Upper lobe of right lung (tissue), 1 donor: ENCODE measurements around the gene PCYT1A. TPM values are rescaled to one million over a fixed set of nuclear protein-coding genes. Genes with fewer than 3 reads are reported as not detected.

Experiments used
- ATAC-seq: fragments of 200-7000 bp; cut with Tn5 transposase; one replicate; pipeline ENCODE4 v1.9.1; 2020; ENCODE audit warnings: mild to moderate bottlenecking, moderate library complexity
- DNase-seq: peaks from one replicate; pipeline ENCODE4 v3.0.0-alpha.2; 2020
- H3K27ac ChIP-seq: fragments of 200-600 bp; one replicate; pipeline ENCODE4 v1.8.0; 2022
- H3K27me3 ChIP-seq: fragments of 200-600 bp; one replicate; pipeline ENCODE4 v1.8.0; 2022; ENCODE audit warnings: mild to moderate bottlenecking
- H3K36me3 ChIP-seq: fragments of 200-600 bp; one replicate; pipeline ENCODE4 v1.8.0; 2022
- H3K4me1 ChIP-seq: fragments of 200-600 bp; one replicate; pipeline ENCODE4 v1.8.0; 2022
- H3K4me3 ChIP-seq: fragments of 200-600 bp; one replicate; pipeline ENCODE4 v1.8.0; 2022; ENCODE audit warnings: mild to moderate bottlenecking
- H3K9me3 ChIP-seq: fragments of 200-600 bp; one replicate; pipeline ENCODE4 v1.8.0; 2022
- CTCF ChIP-seq: fragments of 200-600 bp; IDR thresholded peaks from one replicate; pipeline ENCODE4 v1.8.0; 2022; ENCODE audit warnings: antibody characterized with exemption
- intact Hi-C: fragments of 100-400 bp; cut with DNase I; formaldehyde crosslinking; loops from one replicate; pipeline ENCODE4 v1.11.0; 2022
- total RNA-seq: library from RNA; stranded (reverse); fragmentation: NEBNext Ultra II Directional; extraction: Animal tissue kit (Norgen Biotek cat#: 25700); gene quantifications from one replicate; pipeline ENCODE4 v1.2.1, GENCODE V29; 2021
- donor health status: DM: no; HTN: yes; CAD: no; lungs with severe emphysema.

Gene PCYT1A
- total RNA-seq, 1 donor from 2014 or later = 58.4 TPM

DNA sequence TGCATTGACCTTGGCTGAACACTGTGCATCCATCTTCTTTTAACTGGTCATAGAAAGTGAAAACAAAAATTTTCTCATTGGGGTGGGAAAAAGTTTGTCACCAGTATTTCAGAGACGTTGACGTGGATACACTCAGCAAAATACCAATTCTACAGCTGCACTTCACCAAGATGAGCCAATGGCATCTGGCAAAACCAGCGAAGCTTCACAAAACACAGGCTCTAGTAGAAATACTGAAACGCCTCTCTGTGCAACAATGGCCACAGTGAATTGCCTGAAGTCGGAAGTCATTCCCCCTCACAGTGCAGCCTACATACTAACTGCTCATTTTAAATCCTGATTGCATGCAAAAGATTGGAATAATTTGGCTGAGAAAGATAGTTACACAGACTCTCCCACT, 17.0 kb downstream of the PCYT1A start:
- no peak for DNase-seq
- Histone ChIP-seq H3K4me3 (no peak overlapping the region), H3K4me1 (peaks cover 5% of the 10 kb centered on the region), H3K27ac (no peak overlapping the region), H3K36me3 (peaks cover 58% of the 10 kb centered on the region), H3K27me3 (no peaks in the 10 kb centered on the region), H3K9me3 (no peaks in the 10 kb centered on the region)
- intact Hi-C loops = no loop called here
- no peak for TF ChIP-seq CTCF
- no peak for ATAC-seq

DNA sequence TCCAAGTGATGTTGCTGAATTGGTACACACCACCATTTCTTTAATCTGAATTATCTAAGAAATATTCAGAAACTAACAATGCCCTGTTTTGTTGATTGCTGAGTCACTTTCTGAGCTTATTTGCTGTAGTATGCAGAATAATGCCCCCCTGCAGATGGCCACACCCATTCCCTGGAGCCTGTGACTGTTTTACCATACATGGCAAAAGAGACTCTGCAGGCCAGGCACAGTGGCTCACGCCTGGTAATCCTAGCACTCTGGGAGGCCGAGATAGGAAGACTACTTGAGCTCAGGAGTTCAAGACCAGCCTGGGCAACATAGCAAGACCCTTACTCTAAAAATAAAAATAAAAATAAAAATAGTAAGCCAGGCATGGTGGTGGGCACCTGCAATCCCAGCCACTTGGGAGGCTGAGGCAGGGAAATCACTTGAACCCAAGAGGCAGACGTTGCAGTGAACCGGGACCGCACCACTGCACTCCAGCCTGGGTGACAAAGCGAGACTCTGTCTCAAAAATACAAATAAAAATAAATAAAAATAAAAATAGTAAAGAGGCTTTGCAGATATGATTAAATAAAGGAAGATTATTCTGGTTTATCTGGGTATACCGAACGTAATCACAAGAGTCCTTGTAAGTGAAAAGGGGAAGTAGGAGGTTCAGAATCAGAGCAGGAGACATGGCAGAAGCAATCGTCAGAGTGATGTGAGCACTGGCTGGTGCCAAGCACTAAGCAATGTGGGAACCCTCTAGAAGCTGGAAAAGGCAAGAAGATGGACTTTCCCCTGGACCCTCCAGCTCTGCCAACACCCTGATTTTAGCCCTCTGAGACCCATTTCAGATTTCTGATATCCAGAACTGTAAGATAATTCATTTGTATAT, 19.0 kb downstream of the PCYT1A start:
- ATAC-seq (peak; percentile 58), DNase-seq (no peak)
- peaks cover 77% of the 10 kb centered on the region for H3K36me3 ChIP-seq
- no peaks in the 10 kb centered on the region for H3K9me3 ChIP-seq
- H3K4me3 ChIP-seq = no peak overlapping the region
- H3K4me1 ChIP-seq = no peaks in the 10 kb centered on the region
- no peak for TF ChIP-seq CTCF
- no peaks in the 10 kb centered on the region for H3K27me3 ChIP-seq
- intact Hi-C loops = no loop called here
- no peak overlapping the region for H3K27ac ChIP-seq

- Histone ChIP-seq H3K27ac (no peak overlapping the region), H3K27me3 (no peaks in the 10 kb centered on the region), H3K36me3 (peaks cover 66% of the 10 kb centered on the region), H3K4me3 (no peak overlapping the region), H3K4me1 (no peaks in the 10 kb centered on the region), H3K9me3 (no peaks in the 10 kb centered on the region)
- intact Hi-C loops = no loop called here
- TF ChIP-seq CTCF = no peak
- no peak for ATAC-seq
- DNase-seq = no peak
These were observed 23.7 kb downstream of the PCYT1A start for GRCh38 chr3:196263819-196264218.

DNA sequence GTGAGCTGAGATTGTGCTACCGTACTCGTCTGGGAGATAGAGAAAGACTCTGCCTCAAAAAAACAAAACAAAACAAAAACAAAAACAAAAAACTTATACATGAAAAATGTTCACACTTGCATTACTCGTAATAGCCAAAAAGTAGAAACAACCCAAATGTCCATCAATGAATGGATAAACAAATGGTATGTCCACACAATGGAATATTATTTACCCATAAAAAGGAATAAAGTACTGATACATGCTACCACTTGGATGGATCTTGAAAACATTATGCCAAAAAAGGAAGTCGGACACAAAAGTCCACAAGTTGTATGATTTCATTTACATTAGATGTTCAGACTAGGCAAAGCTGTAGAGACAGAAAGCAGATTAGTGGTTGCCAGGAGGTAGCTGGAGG, 26.7 kb downstream of the PCYT1A start:
- Histone ChIP-seq H3K27me3 (no peaks in the 10 kb centered on the region), H3K9me3 (no peaks in the 10 kb centered on the region), H3K36me3 (peaks cover 59% of the 10 kb centered on the region), H3K4me3 (no peak overlapping the region), H3K4me1 (no peaks in the 10 kb centered on the region), H3K27ac (no peak overlapping the region)
- intact Hi-C loops = no loop called here
- TF ChIP-seq CTCF = no peak
- ATAC-seq (no peak), DNase-seq (no peak)

- H3K27ac ChIP-seq = no peak overlapping the region
- DNase-seq (no peak), ATAC-seq (no peak)
- H3K36me3 ChIP-seq = peaks cover 45% of the 10 kb centered on the region
- H3K9me3 ChIP-seq = no peaks in the 10 kb centered on the region
- TF ChIP-seq CTCF = no peak
- no peaks in the 10 kb centered on the region for H3K27me3 ChIP-seq
- intact Hi-C loops = no loop called here
- H3K4me3 ChIP-seq = no peak overlapping the region
- no peaks in the 10 kb centered on the region for H3K4me1 ChIP-seq
These were observed 31.8 kb downstream of the PCYT1A start for GRCh38 chr3:196255776-196256175.
